Kidney (tissue), 14 donors: ENCODE data around the gene CSNK1G2. TPM values are rescaled to one million over a fixed set of nuclear protein-coding genes. Genes with fewer than 3 reads are reported as not detected.

Source experiments
- DNase-seq, 5 donors: peaks; one replicate each; pipeline ENCODE4 v3.0.0-alpha.2; 2013 to 2020
- FAIRE-seq: peaks from 2 replicates; lab custom pipeline; 2012; peaks lifted over from hg19 to GRCh38; lab: Jason Lieb, UNC
- H3K27ac ChIP-seq, 2 donors: one replicate each; pipeline ENCODE4 v1.7.0; 2013; ENCODE audit warnings: low read depth in 2 of 2, low read length in 2 of 2, inconsistent platforms in 1 of 2
- H3K27me3 ChIP-seq: one replicate; pipeline ENCODE4 v1.7.1; 2013; ENCODE audit warnings: low read length, inconsistent platforms; ENCODE audit not compliant: control insufficient read depth, insufficient read depth
- H3K36me3 ChIP-seq, 3 donors: one replicate each; pipeline versions ENCODE4 v1.7.0 to v1.7.1; 2013; ENCODE audit warnings: low read length in 3 of 3, control low read depth in 1 of 3, inconsistent platforms in 1 of 3; ENCODE audit not compliant: insufficient read depth in 3 of 3, control insufficient read depth in 2 of 3
- H3K4me1 ChIP-seq, 3 donors: one replicate each; pipeline versions ENCODE4 v1.7.0 to v1.7.1; 2013; ENCODE audit warnings: low read length in 3 of 3, inconsistent platforms in 1 of 3, low read depth in 1 of 3; ENCODE audit not compliant: control insufficient read depth in 2 of 3, insufficient read depth in 2 of 3
- H3K4me3 ChIP-seq, 3 donors: one replicate each; pipeline versions ENCODE4 v1.7.0 to v1.8.1; 2013; ENCODE audit warnings: low read length in 3 of 3, control low read depth in 1 of 3, inconsistent platforms in 1 of 3
- H3K9ac ChIP-seq, 3 donors: one replicate each; pipeline versions ENCODE4 v1.7.0 to v1.7.1; 2013; ENCODE audit warnings: low read length in 3 of 3, control low read depth in 1 of 3, inconsistent platforms in 1 of 3
- H3K9me3 ChIP-seq, 3 donors: one replicate each; pipeline versions ENCODE4 v1.7.0 to v1.7.1; 2013; ENCODE audit warnings: low read length in 3 of 3, control low read depth in 1 of 3, inconsistent platforms in 1 of 3; ENCODE audit not compliant: control insufficient read depth in 2 of 3, insufficient read depth in 1 of 3
- CTCF ChIP-seq: IDR thresholded peaks from 3 replicates; pipeline ENCODE4 v1.5.1; 2012; ENCODE audit warnings: mild to moderate bottlenecking, moderate library complexity, borderline replicate concordance; ENCODE audit not compliant: insufficient read depth; ENCODE audit errors: extremely low read depth
- intact Hi-C: fragments of 100-400 bp; cut with DNase I; formaldehyde crosslinking; loops from one replicate; pipeline ENCODE4 v1.11.1; 2022
- polyA plus RNA-seq: library from polyadenylated mRNA; stranded (reverse); fragments of 350-450 nt; fragmentation: Illumina TruSeq; extraction: RNeasy Lipid Tissue Mini Kit (QIAGEN cat#74804); gene quantifications from one replicate; pipeline ENCODE4 v1.2.3, GENCODE V29; 2014; ENCODE audit warnings: low read depth, low replicate concordance; ENCODE audit not compliant: insufficient read depth
- total RNA-seq: library from RNA; stranded (reverse); fragmentation: NEBNext Ultra II Directional; extraction: Animal tissue kit (Norgen Biotek cat#: 25700); gene quantifications from one replicate; pipeline ENCODE4 v1.2.1, GENCODE V29; 2021
- donor health status: control.
- donor health status: control.
- donor health status: control.
- donor health status: control.
- donor health status: control.
- donor health status: DM: yes; HTN: yes; CAD: no.
- donor health status: Normal renal cell carcinoma (clear cell type).

CSNK1G2 gene
- total and polyA plus RNA-seq, 2 donors from 2014 or later = 33.1 to 66.2 TPM

GRCh38 chr19:1957562-1958248 is 16.7 kb downstream of the CSNK1G2 start:
- H3K9me3 ChIP-seq = no peaks in the 10 kb centered on the region
- no peak for TF ChIP-seq CTCF
- H3K27me3 ChIP-seq = no peaks in the 10 kb centered on the region
- DNase-seq (peak in 1 of 5 donors; percentile 67), FAIRE-seq (no peak)
- no peak overlapping the region for H3K9ac ChIP-seq
- H3K36me3 ChIP-seq = no peaks in the 10 kb centered on the region
- intact Hi-C loops = no loop called here
- peaks cover 0 to 12% (median 4%) of the 10 kb centered on the region in 3 donors for H3K4me1 ChIP-seq
- H3K4me3 ChIP-seq = no peak overlapping the region
- no peak overlapping the region for H3K27ac ChIP-seq

- DNase-seq (peak in 1 of 5 donors; percentile 72), FAIRE-seq (no peak)
- H3K27me3 ChIP-seq = no peaks in the 10 kb centered on the region
- intact Hi-C loops = no loop called here
- TF ChIP-seq CTCF = no peak
- H3K9ac ChIP-seq = no peak overlapping the region
- peaks cover 0 to 14% (median 4%) of the 10 kb centered on the region in 3 donors for H3K4me1 ChIP-seq
- no peaks in the 10 kb centered on the region for H3K36me3 ChIP-seq
- H3K27ac ChIP-seq = no peak overlapping the region
- H3K9me3 ChIP-seq = no peaks in the 10 kb centered on the region
- H3K4me3 ChIP-seq = no peak overlapping the region
Measured at GRCh38 chr19:1959928-1960589, 19.1 kb downstream of the CSNK1G2 start.

GRCh38 chr19:1961000-1961883 is 20.3 kb downstream of the CSNK1G2 start:
- Histone ChIP-seq H3K4me1 (peaks cover 0 to 14% (median 4%) of the 10 kb centered on the region in 3 donors), H3K27me3 (no peaks in the 10 kb centered on the region), H3K4me3 (peak overlapping the region in 1 of 3 donors; percentile 13), H3K36me3 (no peaks in the 10 kb centered on the region), H3K27ac (peak overlapping the region; percentile 34 to 74), H3K9ac (peak overlapping the region in 1 of 3 donors; percentile 26), H3K9me3 (no peaks in the 10 kb centered on the region)
- intact Hi-C loops = no loop called here
- FAIRE-seq (no peak), DNase-seq (peak in 4 of 5 donors; percentile 49 to 84 (median 82))
- TF ChIP-seq CTCF = no peak
